ENCODE results near the gene ZFAND3. TPM values are rescaled to one million over a fixed set of nuclear protein-coding genes. Genes with fewer than 3 reads are reported as not detected.

Gene ZFAND3
- total and polyA plus RNA-seq, 10 of the 15 experiments (the other 5 are each of a cell fraction or from before 2014, with no cell fraction given) = 0.90 to 34.4 (median 16.3) TPM

GRCh38 chr6:38176797-38177751, 357.5 kb downstream of the ZFAND3 start (continued):
- no peak for TF ChIP-seq SREBF2 (IDR thresholded peaks at IDR 0.05; ENCODE audit: low read length)
- no peak for TF ChIP-seq RAD21 (IDR thresholded peaks at IDR 0.05; ENCODE audit: insufficient read depth, low read depth, low read length)

- H2AFZ ChIP-seq (ENCODE audit: control insufficient read depth, low read depth, low read length) = no peak overlapping the region
- POLR2A ChIA-PET = interaction anchor here (0.5 kb wide), 1 partner anchor 487 kb away, joined by 4 read pairs; no protein-coding TSS in a partner anchor
- no peak overlapping the region for H3K9ac ChIP-seq (ENCODE audit: control insufficient read depth, insufficient read depth, low read length)
- H3K4me2 ChIP-seq (ENCODE audit: control insufficient read depth, insufficient read depth) = no peak overlapping the region
- no peaks in the 10 kb centered on the region for H4K20me1 ChIP-seq (ENCODE audit: control insufficient read depth, insufficient read depth)
- in situ Hi-C loops (cut with MboI) = no loop called here
- no peaks in the 10 kb centered on the region; a peak in 1 of 4 replicates for H3K36me3 ChIP-seq (ENCODE audit: control insufficient read depth in 2 of 2, insufficient read depth in 2 of 2, low read length in 1 of 2)
- intact Hi-C loops (cut with micrococcal nuclease; ENCODE audit: unreplicated experiment) = loop anchor here (10.0 kb wide), 1 partner anchor 317 kb away; no protein-coding TSS in a partner anchor
- TF ChIP-seq SPI1 (IDR thresholded peaks at IDR 0.05; ENCODE audit: borderline replicate concordance, insufficient read depth, low read depth, low read length) (no peak), POLR2A (IDR thresholded peaks at IDR 0.05; ENCODE audit: low read depth, low read length) (0 out of 2 replicates have a peak, but pooled peaks have one; percentile 22)
- H3K27ac ChIP-seq (ENCODE audit: control insufficient read depth, insufficient read depth) = no peak overlapping the region
- ATAC-seq (no peak), FAIRE-seq (no peak), DNase-seq (ENCODE audit: low read depth, low spot score) (no peak)
- SMC1A ChIA-PET (ENCODE audit: uncharacterized antibody, unreplicated experiment) = interaction anchor here (0.6 kb wide), 1 partner anchor 460 kb away, joined by 3 read pairs; no protein-coding TSS in a partner anchor
- no peaks in the 10 kb centered on the region for H3K9me3 ChIP-seq (replicated peaks; ENCODE audit: control insufficient read depth, insufficient read depth, low read length)
- H3K79me2 ChIP-seq (ENCODE audit: control insufficient read depth, insufficient read depth, low read length) = no peaks in the 10 kb centered on the region
- RAD21 ChIA-PET (ENCODE audit: unreplicated experiment) = interaction anchor here (1.5 kb wide), 1 partner anchor 316 kb away, joined by 4 read pairs; no protein-coding TSS in a partner anchor
- no peaks in the 10 kb centered on the region for H3K4me1 ChIP-seq (ENCODE audit: control insufficient read depth, insufficient read depth, low read length)
- CTCF ChIA-PET = interaction anchor here (0.6 kb wide), 1 partner anchor 338 kb away, joined by 3 read pairs; no protein-coding TSS in a partner anchor
- 83% methylated on average over 13 of the region's 14 CpGs for WGBS (ENCODE audit: insufficient coverage, insufficient replicate concordance, low lambda C conversion rate, missing lambda C conversion rate)
- no peak overlapping the region for H3K4me3 ChIP-seq
- H3K27me3 ChIP-seq (replicated peaks in 1 of 2; ENCODE audit: control insufficient read depth in 2 of 2, insufficient read depth in 2 of 2, low read length in 1 of 2) = no peaks in the 10 kb centered on the region
- BruUV-seq (replicated peaks) = no TSS peak
Measured at GRCh38 chr6:38177882-38178583, 358.5 kb downstream of the ZFAND3 start.
